Measurements from ENCODE around the gene CCDC170.

Gene CCDC170

GRCh38 chr6:151549790-151550189 lies 56.0 kb downstream of the CCDC170 start:
- no peak for DNase-seq

GRCh38 chr6:151550618-151551017 lies 56.8 kb downstream of the CCDC170 start:
- no peak for DNase-seq

- no peak for DNase-seq
Observed at GRCh38 chr6:151551223-151551857, 57.5 kb downstream of the CCDC170 start.

GRCh38 chr6:151553416-151554165 lies 59.8 kb downstream of the CCDC170 start:
- DNase-seq: no peak

GRCh38 chr6:151561238-151561637 lies 67.4 kb downstream of the CCDC170 start:
- DNase-seq: no peak

DNA sequence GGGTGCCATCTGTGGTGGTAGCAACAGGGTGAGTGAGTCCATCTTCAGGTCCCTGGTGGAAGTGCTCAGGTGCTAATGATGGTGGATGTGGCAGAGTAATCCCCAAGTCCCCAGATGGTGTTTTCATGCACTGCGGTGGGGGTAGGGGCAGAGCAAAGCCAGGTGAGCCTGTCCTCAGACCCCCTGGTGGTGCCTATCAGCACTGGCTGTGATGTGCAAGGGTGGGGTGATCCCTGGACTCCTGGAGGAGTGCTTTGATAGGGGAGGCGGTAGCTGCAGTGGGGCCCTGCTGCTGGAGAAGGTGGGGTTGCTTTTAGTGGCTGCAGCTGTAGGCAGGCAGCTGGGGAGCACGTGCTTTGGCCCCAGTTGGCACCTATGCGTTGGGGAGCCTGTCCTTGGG lies 70.8 kb downstream of the CCDC170 start:
- no peak for DNase-seq

DNA sequence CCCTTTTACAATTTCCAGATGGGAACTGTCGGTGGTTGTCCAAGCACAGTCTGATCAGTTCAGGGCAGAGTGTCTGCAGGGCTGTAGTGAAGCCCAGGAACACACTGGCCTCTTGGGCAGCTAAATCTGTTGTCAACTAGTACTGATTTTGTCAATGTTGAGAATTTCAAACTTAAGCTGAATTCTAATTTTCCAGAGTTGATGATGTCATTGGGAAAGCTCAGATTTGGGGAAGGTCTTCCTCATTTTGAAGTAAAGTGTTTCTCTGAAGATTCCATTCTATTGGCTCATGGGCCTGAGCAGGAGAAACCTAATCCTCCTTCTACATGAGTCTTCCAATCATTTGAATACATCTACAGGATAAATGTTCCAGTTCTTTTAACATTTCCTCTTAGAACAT lies 72.1 kb downstream of the CCDC170 start:
- no peak for DNase-seq

- no peak for DNase-seq
Observed at GRCh38 chr6:151566557-151566956, 72.7 kb downstream of the CCDC170 start.

DNA sequence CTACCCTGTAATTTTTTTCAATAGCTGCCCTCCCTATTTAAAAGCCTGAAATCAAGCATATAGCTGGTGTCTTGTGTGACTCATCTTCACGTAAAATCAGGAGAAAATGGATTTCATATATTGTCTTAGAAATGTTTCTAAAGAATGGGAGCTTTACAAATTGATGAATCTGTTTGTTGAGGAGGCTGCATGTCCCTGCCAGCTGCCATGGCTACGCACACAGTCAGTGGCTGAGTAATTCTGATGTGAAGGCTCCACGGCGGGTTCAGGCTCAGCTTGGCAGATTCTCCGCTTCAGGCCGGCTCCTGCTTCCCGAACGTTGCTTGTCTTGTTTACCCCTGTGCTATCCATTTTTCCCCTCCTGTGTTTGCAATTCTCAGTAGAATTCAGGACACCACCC lies 82.8 kb downstream of the CCDC170 start:
- no peak for DNase-seq

DNA sequence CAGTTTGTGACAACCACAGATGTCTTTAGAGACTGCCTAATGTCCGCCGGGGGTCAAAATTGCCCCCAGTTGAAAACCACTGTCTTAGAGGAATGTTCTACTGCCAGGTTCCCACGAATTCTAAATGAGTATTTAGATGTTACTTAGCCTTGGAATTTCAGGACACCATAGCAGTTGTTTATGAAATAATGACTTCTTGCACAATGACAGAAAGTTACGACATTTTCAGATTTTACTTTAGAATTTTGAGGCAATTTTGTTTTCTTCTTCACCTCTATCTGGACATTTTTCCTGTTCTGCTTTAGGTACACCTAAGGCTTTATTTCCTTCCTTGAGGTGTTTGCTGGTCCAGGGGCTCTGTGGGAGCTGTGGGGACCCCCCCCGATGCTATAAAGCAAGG lies 83.4 kb downstream of the CCDC170 start:
- no peak for DNase-seq

DNA sequence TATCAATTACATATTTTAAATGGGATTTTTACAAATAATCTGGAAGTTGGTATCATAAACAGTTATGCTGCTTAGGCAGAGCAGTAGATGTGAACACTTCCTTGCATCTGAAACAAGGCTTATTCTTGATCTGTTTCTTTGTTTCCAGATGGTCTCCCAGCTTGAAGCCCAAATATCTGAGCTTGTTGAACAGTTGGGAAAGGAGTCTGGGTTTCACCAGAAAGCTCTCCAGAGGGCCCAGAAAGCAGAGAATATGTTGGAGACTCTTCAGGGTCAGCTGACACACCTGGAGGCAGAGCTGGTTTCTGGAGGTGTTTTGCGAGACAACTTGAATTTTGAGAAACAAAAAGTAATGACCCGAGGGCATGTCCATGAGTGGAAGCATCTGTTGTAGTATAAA lies 91.9 kb downstream of the CCDC170 start:
- DNase-seq: no peak

DNA sequence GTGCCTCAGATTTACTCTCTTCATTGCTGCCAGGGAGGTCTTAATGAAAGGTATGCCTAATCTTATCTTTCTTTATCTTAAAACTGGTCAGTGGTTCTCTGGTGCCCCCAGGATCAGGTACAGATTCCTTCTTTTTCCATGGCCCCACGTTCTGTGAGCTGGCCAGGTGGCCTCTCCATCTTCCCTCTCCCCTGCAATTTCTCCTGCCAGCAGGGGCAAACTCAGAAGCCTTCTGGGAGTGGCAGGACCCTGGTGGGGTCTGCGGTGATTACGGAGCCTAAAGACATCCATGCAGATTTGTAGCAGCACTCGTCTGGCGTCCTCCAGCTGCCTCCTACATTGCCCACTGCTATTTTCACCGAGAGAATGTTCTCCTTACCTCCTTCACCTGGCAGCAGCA lies 95.8 kb downstream of the CCDC170 start:
- no peak for DNase-seq

DNA sequence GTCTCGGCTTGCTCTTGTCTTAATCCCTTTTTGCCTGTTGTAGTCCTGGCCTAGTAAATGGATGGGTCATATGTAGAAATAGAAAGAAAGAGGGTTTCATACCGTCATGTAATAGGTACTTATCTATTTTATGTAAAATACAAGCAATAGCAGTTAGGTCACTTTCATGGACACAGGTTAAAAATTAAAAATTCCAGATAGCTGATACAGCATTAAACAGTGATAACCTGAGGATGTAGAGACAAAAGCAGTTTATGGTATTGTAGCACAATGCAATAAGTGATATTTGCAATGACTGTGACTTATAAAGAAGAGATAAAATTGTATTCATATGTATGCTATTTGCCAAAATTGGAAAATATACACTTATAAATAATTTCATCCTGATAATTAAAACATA lies 96.9 kb downstream of the CCDC170 start:
- DNase-seq: no peak

- no peak for DNase-seq
Observed at GRCh38 chr6:151592449-151593159, 98.8 kb downstream of the CCDC170 start.

- no peak for DNase-seq
Observed at GRCh38 chr6:151609146-151609902, 115.5 kb downstream of the CCDC170 start.

DNA sequence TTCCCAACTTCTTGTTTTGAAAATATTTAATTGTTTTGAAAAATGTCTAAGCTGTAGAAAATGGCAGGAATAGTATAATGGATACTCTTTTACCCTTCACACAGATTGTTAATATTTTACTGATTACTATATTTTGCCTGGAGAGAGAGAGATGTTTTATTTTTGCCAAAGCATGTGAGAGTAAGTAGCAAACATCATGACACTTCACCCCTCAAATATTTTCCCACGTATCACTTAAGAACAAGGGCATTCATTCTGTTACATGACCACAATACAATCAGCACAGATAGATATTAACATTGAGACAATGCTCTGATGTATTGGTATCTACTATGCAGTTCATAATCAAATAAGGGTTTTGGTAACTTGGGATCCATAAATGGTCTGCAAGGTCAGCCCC lies 116.5 kb downstream of the CCDC170 start:
- no peak for DNase-seq

- DNase-seq: no peak
Observed at GRCh38 chr6:151614630-151615029, 120.8 kb downstream of the CCDC170 start.

DNA sequence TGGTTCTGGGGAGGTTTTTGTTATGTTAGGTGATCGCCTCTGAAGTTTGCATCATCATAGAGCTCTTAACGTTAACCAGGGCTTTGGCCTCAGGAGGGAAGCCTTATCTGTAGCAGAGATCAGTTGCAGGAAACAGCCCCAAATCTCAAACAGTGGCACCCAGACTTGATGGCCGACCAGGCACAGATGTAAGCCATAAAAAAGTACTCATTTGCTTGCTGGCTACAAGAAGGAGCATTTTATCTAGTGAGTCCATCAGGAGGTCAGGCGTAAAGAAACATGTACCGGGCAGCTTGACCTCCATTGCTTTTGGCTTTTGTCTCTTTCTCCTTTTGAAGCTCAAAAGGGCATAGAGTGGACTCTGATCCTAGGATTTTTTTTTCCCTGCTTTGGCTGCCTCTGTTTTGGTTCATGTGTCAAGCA lies 122.3 kb downstream of the CCDC170 start:
- DNase-seq: no peak

DNA sequence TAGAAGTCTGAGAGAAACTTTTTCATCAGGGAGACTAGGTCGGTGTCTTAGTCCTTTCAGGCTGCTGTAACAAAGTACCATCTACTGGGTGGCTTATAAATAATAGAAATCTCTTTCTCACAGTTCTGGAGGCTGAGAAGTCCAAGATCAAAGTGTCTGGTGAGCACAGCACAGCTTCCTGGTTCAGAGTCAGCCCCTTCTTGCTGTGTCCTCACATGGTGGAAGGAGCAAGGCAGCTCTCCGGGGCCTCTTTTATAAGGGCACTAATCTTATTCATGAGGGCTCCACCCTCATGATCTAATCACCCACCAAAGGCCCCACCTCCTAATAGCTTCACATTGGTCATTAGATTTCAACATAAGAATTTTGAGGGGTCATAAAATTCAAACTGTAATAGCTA lies 122.8 kb downstream of the CCDC170 start:
- no peak for DNase-seq

DNA sequence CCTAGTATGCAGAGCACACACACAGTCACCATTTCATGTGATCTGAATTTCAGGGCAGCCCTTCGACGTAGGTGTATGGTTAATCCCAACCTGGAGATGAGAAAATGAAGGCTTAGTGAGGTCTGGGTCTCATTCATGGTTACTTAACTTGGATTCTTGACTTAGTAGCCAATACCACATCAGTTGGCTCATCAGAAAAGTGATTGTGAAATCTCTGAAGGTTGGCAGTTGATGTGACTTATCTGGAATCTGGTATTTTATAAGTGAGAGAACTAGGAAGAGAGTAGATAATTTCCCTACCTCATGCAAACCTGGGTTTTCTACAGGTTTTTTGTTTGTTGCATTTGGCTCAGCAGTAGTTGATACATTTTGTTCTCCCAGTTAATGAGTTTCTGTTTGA lies 123.7 kb downstream of the CCDC170 start:
- DNase-seq: no peak

DNA sequence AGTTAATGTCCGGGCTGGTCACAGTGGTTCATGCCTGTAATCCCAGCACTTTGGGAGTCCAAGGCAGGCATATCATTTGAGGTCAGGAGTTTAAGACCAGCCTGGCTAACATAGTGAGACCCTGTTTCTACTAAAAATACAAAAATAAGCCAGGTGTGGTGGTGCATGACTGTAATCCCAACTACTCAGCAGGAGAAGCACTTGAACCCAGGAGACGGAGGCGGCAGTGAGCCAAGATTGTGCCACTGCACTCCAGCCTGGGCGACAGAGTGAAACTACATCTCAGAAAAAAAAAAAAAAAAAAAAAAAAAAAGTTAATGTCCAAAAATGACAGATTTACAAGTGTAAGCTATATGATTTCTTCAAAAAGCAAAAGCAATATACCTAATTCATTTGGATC lies 124.9 kb downstream of the CCDC170 start:
- DNase-seq: no peak

- no peak for DNase-seq
Observed at GRCh38 chr6:151620179-151620578, 126.4 kb downstream of the CCDC170 start.

DNA sequence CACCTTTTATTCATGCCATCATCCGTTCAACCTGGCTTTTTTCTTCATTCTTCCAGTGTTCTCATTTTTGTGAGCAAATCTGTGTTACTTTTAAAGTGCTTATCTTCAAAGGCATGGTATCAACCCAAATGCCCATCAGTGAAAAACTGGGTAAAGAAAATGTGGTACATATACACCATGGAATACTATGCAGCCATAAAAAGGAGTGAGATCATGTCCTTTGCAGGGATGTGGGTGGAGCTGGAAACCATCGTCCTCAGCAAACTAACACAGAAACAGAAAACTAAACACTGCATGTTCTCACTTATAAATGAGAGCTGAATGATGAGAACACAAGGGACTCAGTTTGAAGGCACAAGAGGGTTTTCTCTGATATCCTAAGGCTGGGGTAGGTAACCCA lies 130.3 kb downstream of the CCDC170 start:
- DNase-seq: no peak

Data from EL (cell line).